Caco-2 (cell line): ENCODE results near the gene COL8A1. TPM values are rescaled to one million over a fixed set of nuclear protein-coding genes. Genes with fewer than 3 reads are reported as not detected.

Experiments
- BruUV-seq: library from RNA; stranded (reverse); fragments of 400-500 nt; replicated peaks from 2 replicates; lab custom pipeline; 2021; lab: Mats Ljungman, UMichigan
- CTCF ChIA-PET: fragments of 300-600 bp; sonication (Branson Sonifier 250); formaldehyde crosslinking; loops from one replicate; lab custom pipeline; 2022; ENCODE audit warnings: antibody characterized with exemption; lab: Charles Lee
- POLR2A ChIA-PET: fragments of 300-600 bp; sonication (Branson Sonifier 250); formaldehyde crosslinking; loops from one replicate; lab custom pipeline; 2022; ENCODE audit warnings: antibody characterized with exemption; lab: Charles Lee
- DNase-seq, 2 experiments: peaks; one replicate each; pipeline versions ENCODE4 v3.0.0 to v3.0.0-alpha.2; 2020 to 2022
- H3K27me3 ChIP-seq: replicated peaks from 2 replicates; pipeline ENCODE4 v1.6.0; 2011; ENCODE audit warnings: low read length; ENCODE audit not compliant: control insufficient read depth, insufficient read depth
- H3K36me3 ChIP-seq: 2 replicates; pipeline ENCODE4 v1.5.1; 2011; ENCODE audit warnings: low read length; ENCODE audit not compliant: control insufficient read depth, insufficient read depth
- H3K4me1 ChIP-seq: fragments of 250-450 bp; sonication (Bioruptor Pico); 2 replicates; pipeline ENCODE4 v1.5.1; 2020; ENCODE audit warnings: mild to moderate bottlenecking
- H3K4me3 ChIP-seq: 2 replicates; pipeline ENCODE4 v1.5.1; 2011; ENCODE audit warnings: low read depth, mild to moderate bottlenecking, control low read depth, low read length
- H3K9me3 ChIP-seq: fragments of 250-450 bp; sonication (Bioruptor Pico); 2 replicates; pipeline ENCODE4 v1.5.1; 2020; ENCODE audit warnings: mild to moderate bottlenecking, moderate library complexity
- H3K27ac Mint-ChIP-seq: one replicate; pipeline ENCODE4 v1.8.0; 2022; ENCODE audit warnings: mixed read lengths; ENCODE audit not compliant: unreplicated experiment
- H3K27me3 Mint-ChIP-seq: one replicate; pipeline ENCODE4 v1.8.0; 2022; ENCODE audit warnings: mixed read lengths; ENCODE audit not compliant: insufficient read depth, unreplicated experiment
- H3K36me3 Mint-ChIP-seq: one replicate; pipeline ENCODE4 v1.8.0; 2022; ENCODE audit warnings: mild to moderate bottlenecking, mixed read lengths; ENCODE audit not compliant: insufficient read depth, unreplicated experiment
- H3K4me1 Mint-ChIP-seq: one replicate; pipeline ENCODE4 v1.8.0; 2022; ENCODE audit warnings: low read depth, mixed read lengths; ENCODE audit not compliant: unreplicated experiment
- H3K4me3 Mint-ChIP-seq: one replicate; pipeline ENCODE4 v1.8.0; 2022; ENCODE audit warnings: mild to moderate bottlenecking, moderate library complexity, mixed read lengths; ENCODE audit not compliant: unreplicated experiment
- H3K9me3 Mint-ChIP-seq: one replicate; pipeline ENCODE4 v1.8.0; 2022; ENCODE audit warnings: mixed read lengths; ENCODE audit not compliant: unreplicated experiment
- CTCF ChIP-seq, 2 experiments: fragments of 200-600 bp in 1 of 2; IDR thresholded peaks; 1 replicate in 1 of 2; 2 replicates in 1 of 2; pipeline versions ENCODE4 v1.5.1 to v1.8.0; 2011 to 2022; ENCODE audit warnings: antibody characterized with exemption in 1 of 2, control low read depth in 1 of 2, inconsistent platforms in 1 of 2, low read depth in 1 of 2, low read length in 1 of 2, mild to moderate bottlenecking in 1 of 2, moderate library complexity in 1 of 2; ENCODE audit not compliant: insufficient read depth in 1 of 2, severe bottlenecking in 1 of 2, unreplicated experiment in 1 of 2
- intact Hi-C: fragments of 100-400 bp; cut with micrococcal nuclease; formaldehyde crosslinking; loops from one replicate; pipeline ENCODE4 v1.10.0; 2022; ENCODE audit not compliant: unreplicated experiment
- total RNA-seq: library from RNA; stranded (reverse); gene quantifications from 2 replicates; pipeline ENCODE4 v1.2.3, GENCODE V29; 2022

COL8A1 gene
- total RNA-seq, 1 experiment from 2014 or later, result not detected

- intact Hi-C loops, result no loop called here
- peaks cover 16% of the 10 kb centered on the region for H3K4me1 Mint-ChIP-seq
- Histone ChIP-seq H3K4me3 (no peak overlapping the region), H3K36me3 (no peaks in the 10 kb centered on the region), H3K4me1 (no peaks in the 10 kb centered on the region), H3K9me3 (no peaks in the 10 kb centered on the region), H3K27me3 (peaks cover 2% of the 10 kb centered on the region)
- no peak for TF ChIP-seq CTCF (IDR thresholded peaks at IDR 0.05; ENCODE audit: insufficient read depth in 1 of 2, low read depth in 1 of 2, low read length in 1 of 2, severe bottlenecking in 1 of 2, unreplicated experiment in 1 of 2)
- no TSS peak for BruUV-seq
- no peak overlapping the region for H3K27ac Mint-ChIP-seq
- H3K9me3 Mint-ChIP-seq, result no peaks in the 10 kb centered on the region
- no peak overlapping the region for H3K4me3 Mint-ChIP-seq
- peaks cover 40% of the 10 kb centered on the region for H3K27me3 Mint-ChIP-seq
- CTCF ChIA-PET, result no interaction called here
- POLR2A ChIA-PET, result no interaction called here
- no peaks in the 10 kb centered on the region for H3K36me3 Mint-ChIP-seq
- DNase-seq, result no peak
Measured at GRCh38 chr3:99640214-99640851, 1.9 kb downstream of the COL8A1 start.

GRCh38 chr3:99641480-99641879 lies 3.1 kb downstream of the COL8A1 start:
- no peaks in the 10 kb centered on the region for H3K9me3 Mint-ChIP-seq
- no peak overlapping the region for H3K27ac Mint-ChIP-seq
- DNase-seq, result no peak
- no peaks in the 10 kb centered on the region for H3K36me3 Mint-ChIP-seq
- intact Hi-C loops, result no loop called here
- no peak for TF ChIP-seq CTCF (IDR thresholded peaks at IDR 0.05; ENCODE audit: insufficient read depth in 1 of 2, low read depth in 1 of 2, low read length in 1 of 2, severe bottlenecking in 1 of 2, unreplicated experiment in 1 of 2)
- ChIA-PET CTCF (no interaction called here), POLR2A (no interaction called here)
- Histone ChIP-seq H3K4me1 (no peaks in the 10 kb centered on the region), H3K36me3 (no peaks in the 10 kb centered on the region), H3K4me3 (no peak overlapping the region), H3K27me3 (peaks cover 2% of the 10 kb centered on the region), H3K9me3 (no peaks in the 10 kb centered on the region)
- peaks cover 16% of the 10 kb centered on the region for H3K4me1 Mint-ChIP-seq
- BruUV-seq, result no TSS peak
- peaks cover 37% of the 10 kb centered on the region for H3K27me3 Mint-ChIP-seq
- no peak overlapping the region for H3K4me3 Mint-ChIP-seq

- Histone ChIP-seq H3K4me3 (no peak overlapping the region), H3K4me1 (no peaks in the 10 kb centered on the region), H3K9me3 (no peaks in the 10 kb centered on the region), H3K27me3 (peaks cover 2% of the 10 kb centered on the region), H3K36me3 (no peaks in the 10 kb centered on the region)
- TF ChIP-seq CTCF (IDR thresholded peaks at IDR 0.05; ENCODE audit: insufficient read depth in 1 of 2, low read depth in 1 of 2, low read length in 1 of 2, severe bottlenecking in 1 of 2, unreplicated experiment in 1 of 2), result no peak
- Mint-ChIP-seq H3K27me3 (peaks cover 37% of the 10 kb centered on the region), H3K4me3 (no peak overlapping the region), H3K36me3 (no peaks in the 10 kb centered on the region), H3K4me1 (peaks cover 16% of the 10 kb centered on the region), H3K9me3 (no peaks in the 10 kb centered on the region), H3K27ac (no peak overlapping the region)
- DNase-seq, result no peak
- ChIA-PET CTCF (no interaction called here), POLR2A (no interaction called here)
- BruUV-seq, result no TSS peak
- intact Hi-C loops, result no loop called here
Measured at GRCh38 chr3:99641982-99642381, 3.6 kb downstream of the COL8A1 start.
